Measurements from ENCODE around the gene CACNA1E. TPM values are rescaled to one million over a fixed set of nuclear protein-coding genes. Genes with fewer than 3 reads are reported as not detected.

CACNA1E gene
- total and polyA plus RNA-seq, 2 experiments from 2014 or later = 0.32 to 1.1 TPM

GRCh38 chr1:181593042-181593441 lies 109.7 kb downstream of the CACNA1E start (continued):
- no peak for TF ChIP-seq EZH2phosphoT487 (IDR thresholded peaks at IDR 0.05; ENCODE audit: unreplicated experiment)

GRCh38 chr1:181594553-181594952 lies 111.2 kb downstream of the CACNA1E start:
- Mint-ChIP-seq H3K36me3 (ENCODE audit: low read depth) (no peaks in the 10 kb centered on the region), H3K27me3 (ENCODE audit: insufficient read depth, low read depth, poor library complexity) (no peaks in the 10 kb centered on the region), H3K9me3 (no peaks in the 10 kb centered on the region), H3K4me3 (no peak overlapping the region), H3K27ac (no peak overlapping the region), H3K4me1 (peaks cover 16% of the 10 kb centered on the region)
- Histone ChIP-seq H3K36me3 (ENCODE audit: insufficient read depth) (no peaks in the 10 kb centered on the region), H2AFZ (no peak overlapping the region), H3F3A (replicated peaks; ENCODE audit: low read depth) (no peaks in the 10 kb centered on the region), H3K79me2 (replicated peaks; ENCODE audit: insufficient read depth) (no peaks in the 10 kb centered on the region), H3K9me2 (ENCODE audit: insufficient read depth) (peaks cover 8% of the 10 kb centered on the region; the same call in 1 of the 2 replicates), H3K4me3 (no peak overlapping the region), H3K4me1 (ENCODE audit: insufficient read depth) (peaks cover 3% of the 10 kb centered on the region), H4K20me1 (replicated peaks; ENCODE audit: insufficient read depth) (no peaks in the 10 kb centered on the region), H3K4me2 (no peak overlapping the region), H3K27ac (ENCODE audit: low read depth) (no peak overlapping the region), H3K27me3 (ENCODE audit: insufficient read depth) (no peaks in the 10 kb centered on the region)
- ATAC-seq = no peak
- TF ChIP-seq REST (IDR thresholded peaks at IDR 0.05; ENCODE audit: unreplicated experiment) = no peak
- no peak for TF ChIP-seq ZNF462 (CRISPR knock-in tag; IDR thresholded peaks at IDR 0.05)
- TF ChIP-seq ZNF331 (CRISPR knock-in tag; IDR thresholded peaks at IDR 0.05; ENCODE audit: low read depth) = no peak
- TF ChIP-seq NANOG (IDR thresholded peaks at IDR 0.05; ENCODE audit: borderline replicate concordance) = no peak
- no peak for TF ChIP-seq EZH2phosphoT487 (IDR thresholded peaks at IDR 0.05; ENCODE audit: unreplicated experiment)
- no peak for TF ChIP-seq POLR2AphosphoS5 (IDR thresholded peaks at IDR 0.05; ENCODE audit: low read depth)
- no peak for TF ChIP-seq CREB1 (CRISPR knock-in tag; IDR thresholded peaks at IDR 0.05; ENCODE audit: low read depth)
- no peak for TF ChIP-seq ZNF114 (CRISPR knock-in tag; IDR thresholded peaks at IDR 0.05)
- no peak for TF ChIP-seq ETS1 (IDR thresholded peaks at IDR 0.05)
- TF ChIP-seq JUNB (IDR thresholded peaks at IDR 0.05; ENCODE audit: unreplicated experiment) = no peak
- TF ChIP-seq STAT1 (IDR thresholded peaks at IDR 0.05; ENCODE audit: unreplicated experiment) = no peak
- TF ChIP-seq CTCF (conservative IDR thresholded peaks at IDR 0.05; ENCODE audit: low read depth in 2 of 2) = no peak
- no peak for TF ChIP-seq EZH2 (IDR thresholded peaks at IDR 0.05; ENCODE audit: low read depth, unreplicated experiment)
- no peak for DNase-seq (ENCODE audit: low spot score)
